Measurements from ENCODE around the gene CLDN10. TPM values are rescaled to one million over a fixed set of nuclear protein-coding genes. Genes with fewer than 3 reads are reported as not detected.

CLDN10 gene
- total RNA-seq, 1 donor from 2014 or later = not detected

GRCh38 chr13:95573221-95573620, 20.7 kb downstream of the CLDN10 start:
- ChIA-PET CTCF (no interaction called here), POLR2A (no interaction called here)
- TF ChIP-seq CTCF (IDR thresholded peaks at IDR 0.05) = no peak
- no peaks in the 10 kb centered on the region for H3K9me3 Mint-ChIP-seq
- H3K4me3 Mint-ChIP-seq = no peak overlapping the region
- no peaks in the 10 kb centered on the region for H3K36me3 Mint-ChIP-seq (ENCODE audit: low read depth)
- H3K27ac Mint-ChIP-seq = no peak overlapping the region
- no peaks in the 10 kb centered on the region for H3K4me1 Mint-ChIP-seq
- H3K27me3 Mint-ChIP-seq = peaks cover 4% of the 10 kb centered on the region
- intact Hi-C loops (cut with micrococcal nuclease) = no loop called here
- ATAC-seq (ENCODE audit: low read depth) (no peak), DNase-seq (no peak)

- ATAC-seq (ENCODE audit: low read depth) = no peak
- H3K4me1 Mint-ChIP-seq = no peaks in the 10 kb centered on the region
- H3K4me3 Mint-ChIP-seq = no peak overlapping the region
- no peak overlapping the region for H3K27ac Mint-ChIP-seq
- no peaks in the 10 kb centered on the region for H3K9me3 Mint-ChIP-seq
- TF ChIP-seq CTCF (IDR thresholded peaks at IDR 0.05) = no peak
- POLR2A ChIA-PET = no interaction called here
- intact Hi-C loops (cut with micrococcal nuclease) = no loop called here
- H3K27me3 Mint-ChIP-seq = peaks cover 4% of the 10 kb centered on the region
- CTCF ChIA-PET = no interaction called here
- H3K36me3 Mint-ChIP-seq (ENCODE audit: low read depth) = no peaks in the 10 kb centered on the region
- no peak for DNase-seq
Observed at GRCh38 chr13:95579303-95579702, 26.8 kb downstream of the CLDN10 start.

GRCh38 chr13:95585867-95586266, 33.3 kb downstream of the CLDN10 start:
- H3K36me3 Mint-ChIP-seq (ENCODE audit: low read depth) = no peaks in the 10 kb centered on the region
- no peak for TF ChIP-seq CTCF (IDR thresholded peaks at IDR 0.05)
- ATAC-seq (ENCODE audit: low read depth) (no peak), DNase-seq (no peak)
- H3K4me1 Mint-ChIP-seq = no peaks in the 10 kb centered on the region
- intact Hi-C loops (cut with micrococcal nuclease) = no loop called here
- H3K9me3 Mint-ChIP-seq = no peaks in the 10 kb centered on the region
- H3K27me3 Mint-ChIP-seq = peaks cover 13% of the 10 kb centered on the region
- POLR2A ChIA-PET = no interaction called here
- no peak overlapping the region for H3K27ac Mint-ChIP-seq
- CTCF ChIA-PET = no interaction called here
- no peak overlapping the region for H3K4me3 Mint-ChIP-seq

GRCh38 chr13:95588134-95588533, 35.6 kb downstream of the CLDN10 start:
- intact Hi-C loops (cut with micrococcal nuclease) = no loop called here

GRCh38 chr13:95588721-95589120, 36.2 kb downstream of the CLDN10 start:
- Mint-ChIP-seq H3K27ac (no peak overlapping the region), H3K9me3 (no peaks in the 10 kb centered on the region), H3K27me3 (peaks cover 18% of the 10 kb centered on the region), H3K36me3 (ENCODE audit: low read depth) (no peaks in the 10 kb centered on the region), H3K4me3 (no peak overlapping the region), H3K4me1 (no peaks in the 10 kb centered on the region)
- intact Hi-C loops (cut with micrococcal nuclease) = no loop called here
- DNase-seq = no peak
- no peak for ATAC-seq (ENCODE audit: low read depth)
- no peak for TF ChIP-seq CTCF (IDR thresholded peaks at IDR 0.05)
- POLR2A ChIA-PET = no interaction called here
- CTCF ChIA-PET = no interaction called here

More at GRCh38 chr13:95588134-95588533, 35.6 kb downstream of the CLDN10 start:
- no peak for TF ChIP-seq CTCF (IDR thresholded peaks at IDR 0.05)
- CTCF ChIA-PET = no interaction called here
- Mint-ChIP-seq H3K9me3 (no peaks in the 10 kb centered on the region), H3K27ac (no peak overlapping the region), H3K36me3 (ENCODE audit: low read depth) (no peaks in the 10 kb centered on the region), H3K4me1 (no peaks in the 10 kb centered on the region), H3K4me3 (no peak overlapping the region), H3K27me3 (peaks cover 18% of the 10 kb centered on the region)
- DNase-seq (no peak), ATAC-seq (ENCODE audit: low read depth) (no peak)
- POLR2A ChIA-PET = no interaction called here

All from activated B cell treated with CpG ODN at 0.5 μM for 24 hours (primary cell).